HFF-Myc (cell line): ENCODE results near the gene MTPN.

Experiments used
- DNase-seq: peaks from one replicate; pipeline ENCODE4 v3.0.0-alpha.2; 2011; ENCODE audit warnings: low read depth; ENCODE audit errors: extremely low read depth
- H3K4me3 ChIP-seq: replicated peaks from 2 replicates; pipeline ENCODE4 v1.5.1; 2011; ENCODE audit warnings: low read depth, mild to moderate bottlenecking, control low read depth, low read length
- TF ChIP-seq, protein P1 (sequence below): IDR thresholded peaks from 2 replicates; pipeline ENCODE4 v1.5.1; 2012; ENCODE audit warnings: mild to moderate bottlenecking, low read depth, low read length, control low read depth; ENCODE audit errors: missing control alignments

Gene MTPN

DNA sequence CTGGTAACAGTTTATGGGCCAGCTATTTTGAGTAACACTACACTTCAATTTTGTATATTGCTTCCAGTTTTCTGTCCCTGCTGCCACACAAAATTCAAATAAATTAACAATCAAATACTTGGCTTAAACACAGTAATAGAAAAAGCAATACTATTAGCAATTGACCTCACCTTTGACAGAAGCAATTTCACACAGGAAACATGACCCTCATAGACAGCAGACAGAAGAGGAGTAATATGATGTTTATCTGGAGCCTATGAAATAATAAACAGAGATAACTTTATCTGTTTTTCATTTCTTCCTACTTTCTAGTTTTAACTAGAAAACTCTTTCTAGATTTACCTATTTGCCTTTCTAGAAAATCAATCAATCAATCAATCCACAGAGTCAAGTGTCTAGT lies 26.7 kb downstream of the MTPN start:
- H3K4me3 ChIP-seq, result no peak overlapping the region
- TF ChIP-seq, protein P1, sequence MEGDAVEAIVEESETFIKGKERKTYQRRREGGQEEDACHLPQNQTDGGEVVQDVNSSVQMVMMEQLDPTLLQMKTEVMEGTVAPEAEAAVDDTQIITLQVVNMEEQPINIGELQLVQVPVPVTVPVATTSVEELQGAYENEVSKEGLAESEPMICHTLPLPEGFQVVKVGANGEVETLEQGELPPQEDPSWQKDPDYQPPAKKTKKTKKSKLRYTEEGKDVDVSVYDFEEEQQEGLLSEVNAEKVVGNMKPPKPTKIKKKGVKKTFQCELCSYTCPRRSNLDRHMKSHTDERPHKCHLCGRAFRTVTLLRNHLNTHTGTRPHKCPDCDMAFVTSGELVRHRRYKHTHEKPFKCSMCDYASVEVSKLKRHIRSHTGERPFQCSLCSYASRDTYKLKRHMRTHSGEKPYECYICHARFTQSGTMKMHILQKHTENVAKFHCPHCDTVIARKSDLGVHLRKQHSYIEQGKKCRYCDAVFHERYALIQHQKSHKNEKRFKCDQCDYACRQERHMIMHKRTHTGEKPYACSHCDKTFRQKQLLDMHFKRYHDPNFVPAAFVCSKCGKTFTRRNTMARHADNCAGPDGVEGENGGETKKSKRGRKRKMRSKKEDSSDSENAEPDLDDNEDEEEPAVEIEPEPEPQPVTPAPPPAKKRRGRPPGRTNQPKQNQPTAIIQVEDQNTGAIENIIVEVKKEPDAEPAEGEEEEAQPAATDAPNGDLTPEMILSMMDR, result no peak
- DNase-seq, result no peak

DNA sequence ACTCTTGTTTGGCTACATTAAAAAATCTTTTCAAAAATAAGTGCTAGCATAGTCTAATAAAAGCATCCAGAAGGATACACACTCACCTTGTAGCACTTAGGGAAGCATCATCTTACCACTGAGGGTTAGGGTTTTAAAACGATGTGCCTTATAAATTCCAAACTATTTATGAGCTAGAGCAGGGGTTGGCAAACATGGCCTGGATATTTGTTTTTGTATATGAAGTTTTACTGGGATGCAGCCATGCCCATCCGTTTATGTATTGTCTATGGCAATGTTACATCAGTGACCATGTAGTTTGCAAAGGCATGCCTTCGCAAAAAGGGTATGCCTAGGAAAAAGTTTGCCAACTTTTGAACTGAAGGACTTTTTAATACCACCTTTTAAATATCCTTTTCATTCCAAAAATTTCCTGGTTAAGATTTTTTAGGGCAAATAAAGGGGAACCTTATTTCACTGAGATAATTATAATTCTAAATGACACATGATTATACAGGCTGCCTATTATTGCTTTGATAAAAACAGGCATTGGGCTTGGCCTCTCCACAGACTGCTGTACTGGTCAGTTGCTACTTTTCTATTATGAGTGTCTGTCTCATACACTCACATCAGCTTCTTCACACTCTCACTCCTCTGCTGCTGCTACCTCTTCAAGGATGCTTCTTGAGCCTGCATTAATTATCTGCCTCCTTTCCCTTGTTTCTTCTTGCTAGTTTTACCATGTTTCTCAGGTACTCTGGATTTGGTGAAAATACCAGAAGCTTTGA lies 30.7 kb downstream of the MTPN start:
- no peak overlapping the region for H3K4me3 ChIP-seq
- no peak for DNase-seq
- TF ChIP-seq, protein P1, result no peak

DNA sequence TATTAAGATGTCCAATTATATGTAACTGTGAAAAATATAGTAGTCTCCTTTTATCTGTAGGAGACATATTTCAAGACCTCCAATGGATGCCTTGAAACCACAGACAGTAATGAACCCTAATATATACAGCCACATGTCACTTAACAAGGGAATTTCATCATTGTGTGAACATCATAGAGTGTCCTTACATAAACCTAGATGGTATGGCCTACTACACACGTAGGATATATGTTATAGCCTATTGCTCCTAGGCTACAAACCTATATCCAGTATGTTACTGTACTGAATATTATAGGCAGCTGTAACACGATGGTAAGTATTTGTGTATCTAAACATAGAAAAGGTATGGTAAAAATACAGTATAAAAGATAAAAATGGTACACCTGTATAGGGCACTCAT lies 32.4 kb downstream of the MTPN start:
- DNase-seq, result no peak
- TF ChIP-seq, protein P1, result no peak
- H3K4me3 ChIP-seq, result no peak overlapping the region

DNA sequence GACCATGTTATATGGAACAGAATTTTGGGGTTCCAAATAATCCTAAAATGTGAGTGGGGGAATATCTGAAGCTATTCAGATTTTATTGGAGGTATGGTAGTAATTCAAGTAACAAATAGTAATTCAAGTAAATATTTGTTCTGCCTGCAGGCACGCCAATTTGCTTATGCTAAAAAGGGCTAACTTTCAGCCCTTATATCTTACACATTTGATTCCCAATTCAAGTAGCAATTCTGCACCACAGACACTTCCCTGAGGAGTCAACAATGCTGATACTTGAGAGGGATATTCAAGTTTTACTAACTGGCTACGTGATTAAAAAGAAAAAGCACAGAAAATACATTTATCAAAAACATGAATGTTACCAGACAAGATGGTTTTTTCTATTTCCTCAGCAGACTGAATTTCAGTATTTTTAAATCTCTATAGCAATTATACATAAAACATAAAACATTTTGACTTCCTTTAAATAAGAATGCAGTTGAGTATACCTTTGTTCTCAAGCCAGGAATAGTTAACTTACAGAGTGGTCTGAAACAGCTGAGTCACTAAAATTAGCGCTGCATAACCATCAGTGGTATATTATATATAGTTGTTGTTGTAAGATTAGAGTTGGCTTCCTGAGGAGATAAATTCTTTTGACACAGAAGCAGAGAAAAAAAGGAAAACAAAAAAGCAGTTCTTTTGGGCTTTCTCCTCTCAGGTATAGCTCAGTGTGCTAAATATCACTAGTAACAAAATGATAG lies 33.9 kb downstream of the MTPN start:
- no peak overlapping the region for H3K4me3 ChIP-seq
- TF ChIP-seq, protein P1, result no peak
- DNase-seq, result no peak

DNA sequence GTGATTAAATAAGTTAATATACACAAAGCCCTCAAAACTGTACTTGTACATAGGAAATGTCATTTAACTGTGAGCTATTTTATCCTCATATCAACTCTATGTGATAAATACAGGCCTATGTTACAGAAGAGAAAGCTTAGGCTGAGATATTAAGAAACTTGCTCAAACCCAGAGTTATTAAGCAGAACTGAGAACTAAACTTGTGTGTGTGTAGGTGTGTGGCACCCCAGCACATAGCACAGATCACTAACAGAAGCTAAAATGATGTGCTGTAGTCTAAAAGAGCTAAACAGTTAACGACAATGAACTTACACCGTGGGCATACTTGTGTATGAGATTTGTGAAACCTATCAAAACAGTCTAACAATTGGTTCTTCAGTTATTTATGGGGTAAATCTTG lies 34.5 kb downstream of the MTPN start:
- no peak for DNase-seq
- TF ChIP-seq, protein P1, result no peak
- no peak overlapping the region for H3K4me3 ChIP-seq

DNA sequence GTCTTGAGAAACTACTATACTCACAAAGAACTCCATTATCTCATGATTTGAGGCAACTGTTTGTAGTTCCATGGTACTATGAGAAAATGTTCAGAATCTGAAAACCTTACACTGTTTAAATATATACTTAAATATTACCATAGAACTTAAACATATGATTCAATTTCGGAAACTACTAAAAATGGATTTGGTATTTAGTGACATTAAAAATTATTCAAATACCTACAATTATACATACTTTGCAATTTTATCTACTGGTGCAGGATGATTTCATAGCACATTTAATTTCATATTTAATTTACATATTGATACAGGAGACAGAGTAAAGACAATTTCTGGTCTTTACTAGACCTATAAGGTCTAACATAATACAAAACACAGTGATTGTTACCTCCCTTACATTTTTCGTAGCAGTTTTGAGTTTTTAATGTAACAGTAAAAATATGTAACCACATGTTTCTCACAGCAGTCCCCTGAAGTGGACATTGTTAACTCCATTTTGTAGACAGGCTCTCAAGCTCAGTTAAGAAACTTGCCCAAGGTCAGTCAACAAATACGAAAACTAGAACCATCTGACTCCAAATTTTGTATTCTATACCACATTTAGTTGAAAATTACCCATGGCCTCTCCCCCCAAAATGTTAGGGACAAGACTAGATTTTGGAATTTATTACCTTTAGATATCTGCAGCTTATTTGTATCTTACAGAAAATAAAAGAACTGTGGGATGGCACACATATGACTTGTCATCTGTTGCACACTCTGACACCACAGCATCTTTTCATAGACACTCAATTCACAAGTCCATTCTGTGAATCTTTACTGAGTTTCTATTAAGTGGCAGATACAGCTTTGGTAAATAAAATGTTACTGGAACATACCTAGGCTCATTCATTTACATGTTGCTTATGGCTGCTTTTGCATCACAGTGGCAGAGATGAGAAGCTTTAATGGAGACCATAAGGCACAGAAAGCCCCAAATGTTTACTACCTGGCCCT lies 36.8 kb downstream of the MTPN start:
- TF ChIP-seq, protein P1, result no peak
- no peak overlapping the region for H3K4me3 ChIP-seq
- DNase-seq, result no peak
